Vagina (tissue), 2 donors: Measurements from ENCODE around the gene JOSD2.

Source experiments
- CTCF ChIP-seq, 3 experiments: fragments of 450-650 bp in 2 of 3; fragments of 200-600 bp in 1 of 3; sonication (generic) in 1 of 3; IDR thresholded peaks; one replicate each; pipeline ENCODE4 v1.5.1; 2017 to 2019; ENCODE audit warnings: antibody characterized with exemption in 3 of 3, mild to moderate bottlenecking in 2 of 3, moderate library complexity in 2 of 3
- POLR2A ChIP-seq, 2 donors: fragments of 450-650 bp; IDR thresholded peaks; one replicate each; pipeline ENCODE4 v1.6.1; 2017; ENCODE audit warnings: antibody characterized with exemption in 2 of 2, mild to moderate bottlenecking in 2 of 2, moderate library complexity in 2 of 2

DNA sequence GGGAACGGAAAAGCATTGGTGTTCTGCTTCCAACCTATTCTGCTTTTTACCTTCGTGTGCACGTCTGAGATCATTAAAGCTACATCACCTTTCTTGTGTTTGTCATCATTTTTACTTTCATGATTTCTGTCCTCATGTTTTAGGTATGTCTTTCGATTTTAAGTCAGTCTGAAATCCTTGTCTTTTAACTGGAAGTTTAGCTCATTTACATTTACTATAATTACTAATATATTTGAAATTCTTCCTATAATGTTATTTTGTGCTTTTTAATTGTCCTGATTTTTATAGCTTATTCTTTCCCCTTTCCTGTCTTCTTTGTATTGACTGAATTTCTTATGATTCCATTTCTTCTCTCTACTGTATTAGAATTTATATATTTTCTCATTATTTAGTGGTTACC, 22.0 kb upstream of the JOSD2 start:
- TF ChIP-seq CTCF (IDR thresholded peaks at IDR 0.05): no peak
- no peak for TF ChIP-seq POLR2A (IDR thresholded peaks at IDR 0.05)
